Breast epithelium (tissue), 3 donors: Measurements from ENCODE around the gene PLEKHA6.

Source experiments
- CTCF ChIP-seq, 3 donors: fragments of 450-650 bp; IDR thresholded peaks; one replicate each; pipeline ENCODE4 v1.5.1; 2016 to 2017; ENCODE audit warnings: antibody characterized with exemption in 3 of 3, mild to moderate bottlenecking in 3 of 3, moderate library complexity in 3 of 3
- POLR2AphosphoS5 ChIP-seq, 3 donors: sonication (generic); formaldehyde crosslinking; IDR thresholded peaks; one replicate each; pipeline ENCODE4 v1.6.1; 2017; ENCODE audit warnings: antibody characterized with exemption in 3 of 3

DNA sequence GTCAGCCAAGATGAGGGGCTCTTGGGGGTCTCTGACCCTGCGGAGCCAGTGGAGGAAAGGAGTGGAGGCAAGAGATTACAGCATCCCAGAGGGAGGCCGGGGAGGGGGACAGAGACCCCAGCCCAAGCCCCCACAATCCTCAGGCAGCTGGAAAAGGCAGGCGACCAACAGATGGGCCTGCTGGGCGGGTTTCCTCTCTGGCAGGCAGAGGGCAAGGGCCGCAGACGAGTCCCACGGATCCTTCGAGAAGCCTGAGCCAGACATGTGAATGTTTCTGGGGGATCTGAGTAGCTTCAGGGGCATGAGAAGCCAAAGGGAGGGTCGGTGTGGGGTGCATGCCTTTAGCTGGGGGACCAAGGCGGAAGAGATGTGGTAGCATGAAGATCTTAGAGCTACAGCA is 2.1 kb upstream of the PLEKHA6 start:
- TF ChIP-seq CTCF (IDR thresholded peaks at IDR 0.05) (no peak), POLR2AphosphoS5 (IDR thresholded peaks at IDR 0.05) (no peak)
